ENCODE data around the gene MVB12B.

Gene MVB12B

DNA sequence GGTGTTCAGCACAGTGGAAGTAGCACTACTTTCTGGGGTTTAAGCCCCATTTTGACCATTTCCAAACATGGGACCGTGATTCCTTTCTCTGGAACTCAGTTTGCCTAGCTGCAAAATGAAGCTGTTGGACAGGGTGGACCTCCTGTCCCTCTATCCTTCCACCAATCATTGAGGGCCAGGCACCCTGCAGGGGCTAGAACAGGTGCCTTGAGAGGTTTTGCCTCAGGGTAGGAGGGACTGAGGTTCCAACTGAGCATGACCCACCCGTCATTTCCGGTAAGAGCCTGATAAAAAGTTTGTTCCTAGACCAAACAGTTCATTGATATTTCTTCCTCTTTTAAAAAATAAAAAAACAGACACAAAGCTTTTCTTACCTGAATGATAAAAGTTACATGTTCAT is 116.5 kb downstream of the MVB12B start:
- no peak for DNase-seq
- TF ChIP-seq, protein P1, sequence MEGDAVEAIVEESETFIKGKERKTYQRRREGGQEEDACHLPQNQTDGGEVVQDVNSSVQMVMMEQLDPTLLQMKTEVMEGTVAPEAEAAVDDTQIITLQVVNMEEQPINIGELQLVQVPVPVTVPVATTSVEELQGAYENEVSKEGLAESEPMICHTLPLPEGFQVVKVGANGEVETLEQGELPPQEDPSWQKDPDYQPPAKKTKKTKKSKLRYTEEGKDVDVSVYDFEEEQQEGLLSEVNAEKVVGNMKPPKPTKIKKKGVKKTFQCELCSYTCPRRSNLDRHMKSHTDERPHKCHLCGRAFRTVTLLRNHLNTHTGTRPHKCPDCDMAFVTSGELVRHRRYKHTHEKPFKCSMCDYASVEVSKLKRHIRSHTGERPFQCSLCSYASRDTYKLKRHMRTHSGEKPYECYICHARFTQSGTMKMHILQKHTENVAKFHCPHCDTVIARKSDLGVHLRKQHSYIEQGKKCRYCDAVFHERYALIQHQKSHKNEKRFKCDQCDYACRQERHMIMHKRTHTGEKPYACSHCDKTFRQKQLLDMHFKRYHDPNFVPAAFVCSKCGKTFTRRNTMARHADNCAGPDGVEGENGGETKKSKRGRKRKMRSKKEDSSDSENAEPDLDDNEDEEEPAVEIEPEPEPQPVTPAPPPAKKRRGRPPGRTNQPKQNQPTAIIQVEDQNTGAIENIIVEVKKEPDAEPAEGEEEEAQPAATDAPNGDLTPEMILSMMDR (IDR thresholded peaks at IDR 0.05; ENCODE audit: low read depth, low read length, missing control alignments), result no peak
- Histone ChIP-seq H3K27me3 (replicated peaks) (no peaks in the 10 kb centered on the region), H3K36me3 (replicated peaks) (no peaks in the 10 kb centered on the region), H3K27ac (no peak overlapping the region), H3K4me3 (ENCODE audit: low read depth, low read length) (no peak overlapping the region)
- in situ Hi-C loops (cut with HindIII; ENCODE audit: low pct_ligation_motif_present, low sequenced_read_pairs), result no loop called here

DNA sequence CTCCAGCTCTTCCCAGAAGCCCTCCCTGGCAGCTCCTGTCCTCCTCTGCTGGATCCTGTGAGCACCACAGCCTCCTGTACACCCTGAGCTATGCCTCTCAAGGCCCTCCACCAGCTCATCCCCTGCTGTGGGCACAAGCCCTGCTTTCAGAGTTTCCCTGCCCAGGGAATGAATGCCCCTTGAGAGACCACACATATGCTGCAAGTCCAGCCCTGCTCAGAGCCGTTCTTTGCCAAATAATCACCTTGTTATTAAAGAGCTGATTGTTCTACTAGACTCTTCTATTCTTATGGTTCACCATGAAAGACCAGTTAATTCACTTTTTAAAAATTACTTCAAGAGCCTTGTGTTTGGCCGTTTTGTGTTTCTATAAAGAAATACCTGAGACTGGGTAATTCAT is 121.5 kb downstream of the MVB12B start:
- Histone ChIP-seq H3K27me3 (replicated peaks) (no peaks in the 10 kb centered on the region), H3K4me3 (ENCODE audit: low read depth, low read length) (no peak overlapping the region), H3K36me3 (replicated peaks) (no peaks in the 10 kb centered on the region), H3K27ac (no peak overlapping the region)
- DNase-seq, result no peak
- in situ Hi-C loops (cut with HindIII; ENCODE audit: low pct_ligation_motif_present, low sequenced_read_pairs), result no loop called here
- TF ChIP-seq, protein P1 (IDR thresholded peaks at IDR 0.05; ENCODE audit: low read depth, low read length, missing control alignments), result no peak

- Histone ChIP-seq H3K36me3 (replicated peaks) (no peaks in the 10 kb centered on the region), H3K4me3 (ENCODE audit: low read depth, low read length) (no peak overlapping the region), H3K27me3 (replicated peaks) (no peaks in the 10 kb centered on the region), H3K27ac (no peak overlapping the region)
- TF ChIP-seq, protein P1 (IDR thresholded peaks at IDR 0.05; ENCODE audit: low read depth, low read length, missing control alignments), result no peak
- DNase-seq, result no peak
- in situ Hi-C loops (cut with HindIII; ENCODE audit: low pct_ligation_motif_present, low sequenced_read_pairs), result no loop called here
Measured at GRCh38 chr9:126448865-126449577, 122.4 kb downstream of the MVB12B start.

GRCh38 chr9:126449725-126450667 is 123.4 kb downstream of the MVB12B start:
- in situ Hi-C loops (cut with HindIII; ENCODE audit: low pct_ligation_motif_present, low sequenced_read_pairs), result no loop called here
- TF ChIP-seq, protein P1 (IDR thresholded peaks at IDR 0.05; ENCODE audit: low read depth, low read length, missing control alignments), result no peak
- Histone ChIP-seq H3K36me3 (replicated peaks) (no peaks in the 10 kb centered on the region), H3K4me3 (ENCODE audit: low read depth, low read length) (no peak overlapping the region), H3K27ac (no peak overlapping the region), H3K27me3 (replicated peaks) (no peaks in the 10 kb centered on the region)
- DNase-seq, result no peak

DNA sequence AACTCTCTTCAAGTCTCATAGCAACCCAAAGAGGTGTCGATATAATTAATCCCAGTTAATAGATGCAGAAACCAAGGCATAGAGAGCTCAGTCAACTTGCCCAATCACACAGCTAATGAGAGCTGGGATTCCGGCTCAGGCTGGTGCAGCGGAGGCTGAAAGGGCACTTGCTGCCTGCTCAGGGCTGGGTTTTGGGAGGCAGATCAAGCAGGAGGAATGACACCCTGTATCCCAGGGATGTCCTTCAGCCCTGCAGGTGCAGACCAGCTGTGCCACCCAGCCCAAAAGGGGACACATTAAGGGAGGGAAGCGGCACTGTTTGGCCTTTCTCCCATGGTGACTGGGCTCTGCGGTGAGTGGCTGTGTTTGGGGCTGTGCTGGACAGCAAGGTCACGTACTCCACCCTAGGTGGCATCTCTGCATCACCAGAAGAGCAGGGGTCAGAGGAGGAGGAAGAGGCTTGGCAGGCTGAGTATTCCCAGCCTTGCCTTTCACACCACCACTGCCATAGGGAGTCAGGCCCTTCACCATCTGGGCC is 124.1 kb downstream of the MVB12B start:
- Histone ChIP-seq H3K4me3 (ENCODE audit: low read depth, low read length) (no peak overlapping the region), H3K27ac (no peak overlapping the region), H3K27me3 (replicated peaks) (no peaks in the 10 kb centered on the region), H3K36me3 (replicated peaks) (no peaks in the 10 kb centered on the region)
- in situ Hi-C loops (cut with HindIII; ENCODE audit: low pct_ligation_motif_present, low sequenced_read_pairs), result no loop called here
- TF ChIP-seq, protein P1 (IDR thresholded peaks at IDR 0.05; ENCODE audit: low read depth, low read length, missing control alignments), result no peak
- no peak for DNase-seq
